HG02852 (cell line): ENCODE data around the gene SIL1.
"Not testable (repeated sequence)": the region's sequence is repeated elsewhere in the genome, so short reads cannot be mapped to it uniquely, and the experiment has no call there.

Experiments used
- ATAC-seq: cut with Tn5 transposase; IDR thresholded peaks from one replicate; pipeline ENCODE4 v1.9.1; 2021; ENCODE audit warnings: mild to moderate bottlenecking, moderate library complexity; ENCODE audit not compliant: unreplicated experiment

SIL1 gene

DNA sequence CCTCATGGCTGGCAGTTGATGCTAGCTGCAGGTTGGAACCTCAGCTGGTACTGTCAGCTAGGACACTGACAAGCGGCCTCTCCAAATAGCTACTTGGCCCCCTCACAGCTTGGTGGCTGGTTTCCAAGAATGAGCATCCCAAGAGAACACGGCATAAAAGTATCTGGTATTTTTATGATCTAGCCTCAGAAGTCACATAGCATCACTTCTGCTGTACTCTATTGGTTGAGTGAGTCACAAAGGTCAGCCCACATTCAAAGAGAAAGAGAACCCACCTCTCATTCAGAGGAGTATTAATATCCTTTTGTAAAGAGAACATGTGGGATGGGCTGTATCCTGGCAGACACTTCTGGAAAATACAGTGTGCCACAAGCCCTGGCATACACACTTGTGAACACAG, 6.0 kb upstream of the SIL1 start:
- ATAC-seq: no peak

GRCh38 chr5:139199321-139199720, 1.2 kb upstream of the SIL1 start:
- no peak for ATAC-seq

- ATAC-seq: no peak
Measured at GRCh38 chr5:139196296-139196956, 1.7 kb downstream of the SIL1 start.

- ATAC-seq: no peak
Measured at GRCh38 chr5:139194486-139194885, 3.7 kb downstream of the SIL1 start.

DNA sequence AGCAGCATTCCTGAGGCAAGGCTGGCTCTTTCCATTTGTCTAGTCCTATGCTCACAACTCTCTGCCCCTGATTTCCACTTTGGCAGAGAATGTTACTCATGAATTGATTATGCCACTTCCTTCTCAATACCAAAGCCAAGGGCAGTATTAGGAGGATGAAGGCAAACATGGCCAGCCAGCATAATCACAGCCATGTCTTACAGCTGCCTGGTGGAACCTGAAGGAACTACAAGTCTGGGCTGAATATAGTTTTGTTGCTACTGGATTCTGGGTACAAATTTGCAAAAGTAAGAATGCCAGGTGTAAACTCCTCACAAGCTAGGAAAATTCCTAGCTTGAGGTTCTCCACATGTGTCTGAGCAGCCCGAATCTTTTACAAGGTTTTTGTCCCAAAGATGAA, 4.2 kb downstream of the SIL1 start:
- ATAC-seq: no peak

DNA sequence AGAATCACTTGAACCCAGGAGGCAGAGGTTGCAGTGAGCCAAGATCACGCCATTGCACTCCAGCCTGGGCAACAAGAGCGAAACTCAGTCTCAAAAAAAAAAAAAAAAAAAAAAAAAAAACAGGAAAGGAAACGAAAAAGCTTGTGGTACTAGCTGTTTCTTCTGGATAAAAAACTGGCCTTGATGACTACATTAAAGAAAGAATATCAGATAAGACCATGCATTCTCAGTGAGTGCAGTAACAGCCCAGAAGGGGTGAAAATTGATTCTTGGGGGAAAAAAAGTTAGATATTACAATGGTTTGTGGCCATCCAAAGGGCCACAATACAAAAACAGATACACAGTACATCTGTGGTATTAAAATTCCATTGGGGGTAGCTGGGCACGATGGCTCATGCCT, 5.3 kb downstream of the SIL1 start:
- ATAC-seq: not testable (repeated sequence)

DNA sequence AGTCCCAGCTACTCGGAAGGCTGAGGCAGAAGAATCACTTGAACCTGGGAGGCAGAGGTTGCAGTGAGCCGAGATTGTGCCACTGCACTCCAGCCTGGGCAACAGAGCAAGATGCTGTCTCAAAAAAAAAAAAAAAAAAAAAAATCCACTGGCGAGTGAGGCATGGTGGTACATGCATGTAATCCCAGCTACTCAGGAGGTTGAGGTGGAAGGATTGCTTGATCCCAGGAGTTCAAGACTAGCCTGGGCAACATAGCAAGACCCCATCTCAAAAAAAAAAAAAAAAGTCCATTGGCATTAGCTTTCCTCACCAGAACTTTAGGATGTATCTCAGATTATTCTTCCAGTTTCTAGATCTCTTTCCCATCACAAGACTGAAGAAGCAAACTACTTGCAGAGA, 6.2 kb downstream of the SIL1 start:
- ATAC-seq: not testable (repeated sequence)

DNA sequence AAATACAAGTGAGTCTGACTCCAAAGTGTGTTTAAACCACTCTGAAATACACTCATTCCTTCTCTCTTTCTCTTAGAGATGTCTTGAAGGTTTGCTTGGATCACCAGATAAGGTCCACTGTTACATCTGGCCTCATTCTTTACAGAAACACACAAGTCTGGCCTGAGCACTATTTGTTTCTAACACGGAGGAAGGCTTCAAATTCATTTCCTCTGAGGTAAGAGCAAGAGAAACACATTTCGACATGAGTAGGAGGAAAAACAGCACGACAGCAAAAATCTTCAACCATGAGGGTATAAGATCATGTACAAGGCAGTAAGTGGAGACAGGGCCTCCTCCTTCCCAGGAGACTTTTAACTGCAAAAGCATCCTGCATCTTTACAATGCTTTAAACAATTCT, 8.0 kb downstream of the SIL1 start:
- no peak for ATAC-seq

- no peak for ATAC-seq
Measured at GRCh38 chr5:139188558-139189270, 9.5 kb downstream of the SIL1 start.

- ATAC-seq: no peak
Measured at GRCh38 chr5:139186752-139187326, 11.3 kb downstream of the SIL1 start.

- no peak for ATAC-seq
Measured at GRCh38 chr5:139186261-139186660, 11.9 kb downstream of the SIL1 start.

- no peak for ATAC-seq
Measured at GRCh38 chr5:139185589-139185988, 12.6 kb downstream of the SIL1 start.

GRCh38 chr5:139183502-139183901, 14.7 kb downstream of the SIL1 start:
- no peak for ATAC-seq

GRCh38 chr5:139182528-139183296, 15.5 kb downstream of the SIL1 start:
- peak; percentile 41 for ATAC-seq

DNA sequence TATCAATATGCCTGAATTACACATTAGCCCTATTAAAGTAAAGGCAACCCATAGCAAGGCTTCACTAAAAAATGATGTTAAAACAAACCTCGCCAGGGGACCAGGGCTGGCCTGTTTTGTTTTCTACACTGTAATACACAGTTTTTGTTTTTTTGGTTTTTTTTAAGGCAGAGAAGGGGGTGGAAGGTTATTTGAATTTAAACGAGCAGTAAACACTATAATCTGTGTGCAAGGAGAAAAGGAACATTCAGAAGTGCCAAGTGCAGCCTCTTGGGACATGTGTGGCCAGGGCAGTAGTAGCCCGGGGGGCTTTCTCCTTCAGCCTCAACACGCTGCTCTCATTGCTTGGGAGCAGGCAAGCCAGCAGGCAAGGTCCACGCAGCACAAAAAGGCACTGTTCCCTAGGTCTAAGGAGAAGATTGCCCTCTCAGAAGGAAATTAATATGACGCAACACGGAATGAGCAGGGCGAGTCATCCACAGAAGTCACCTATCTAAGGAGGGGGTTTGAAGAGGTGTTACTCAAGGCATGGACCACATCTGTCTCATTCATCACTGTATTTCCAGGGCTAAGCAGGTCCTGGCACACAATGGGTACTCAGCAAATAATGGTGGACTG, 16.2 kb downstream of the SIL1 start:
- no peak for ATAC-seq

DNA sequence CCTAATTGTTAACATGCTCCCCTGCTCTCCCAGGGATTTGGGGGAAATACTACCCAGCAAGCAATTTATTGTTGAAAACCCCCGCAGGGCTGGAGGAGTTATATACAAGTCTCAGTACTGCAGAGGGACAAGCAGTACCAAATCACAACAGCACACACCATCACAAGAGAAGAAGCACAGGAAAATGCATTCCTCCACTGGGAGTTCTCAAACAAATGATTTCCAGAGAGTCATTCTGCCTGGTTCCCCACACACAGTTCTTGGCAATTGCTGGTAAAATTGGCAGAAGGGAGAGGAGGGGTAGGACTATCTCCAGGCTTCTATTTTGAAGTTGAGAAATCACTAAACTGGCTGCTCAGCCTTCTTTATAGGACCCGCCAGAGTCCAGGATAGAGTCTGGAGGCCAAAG, 16.8 kb downstream of the SIL1 start:
- no peak for ATAC-seq

GRCh38 chr5:139180850-139181249, 17.3 kb downstream of the SIL1 start:
- ATAC-seq: no peak

- ATAC-seq: not testable (repeated sequence)
Measured at GRCh38 chr5:139179778-139180513, 18.2 kb downstream of the SIL1 start.

GRCh38 chr5:139178935-139179334, 19.2 kb downstream of the SIL1 start:
- ATAC-seq: no peak

DNA sequence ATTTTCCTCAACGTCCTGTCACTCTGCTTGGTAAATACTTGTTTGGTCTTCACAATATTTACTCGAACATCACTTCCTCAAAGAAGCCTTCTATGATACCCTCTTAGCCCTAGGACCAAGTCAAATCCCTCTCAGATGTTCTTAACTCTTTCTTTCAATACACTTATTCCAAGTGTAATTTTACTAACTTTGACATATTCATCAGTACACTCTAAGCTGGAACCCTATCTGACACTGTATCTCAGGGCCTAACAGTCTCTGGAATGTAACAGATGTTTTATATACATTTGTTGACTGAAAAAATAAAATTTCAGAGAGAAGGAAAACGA, 19.6 kb downstream of the SIL1 start:
- peak; percentile 17 for ATAC-seq
